Lung microvascular endothelial cell (primary cell): ENCODE results near the gene ADNP2. TPM values are rescaled to one million over a fixed set of nuclear protein-coding genes. Genes with fewer than 3 reads are reported as not detected.

Source experiments
- DNase-seq, 2 donors: peaks; one replicate each; pipeline versions ENCODE4 v3.0.0 to v3.0.0-alpha.2; 2010; ENCODE audit warnings: low read depth in 2 of 2
- total RNA-seq: library from RNA; depleted of rRNA; stranded (reverse); fragments of >200 nt; gene quantifications from 2 replicates; pipeline ENCODE4 v1.2.1, GENCODE V29; 2014

Gene ADNP2
- total RNA-seq, 1 donor from 2014 or later: 12.1 TPM

DNA sequence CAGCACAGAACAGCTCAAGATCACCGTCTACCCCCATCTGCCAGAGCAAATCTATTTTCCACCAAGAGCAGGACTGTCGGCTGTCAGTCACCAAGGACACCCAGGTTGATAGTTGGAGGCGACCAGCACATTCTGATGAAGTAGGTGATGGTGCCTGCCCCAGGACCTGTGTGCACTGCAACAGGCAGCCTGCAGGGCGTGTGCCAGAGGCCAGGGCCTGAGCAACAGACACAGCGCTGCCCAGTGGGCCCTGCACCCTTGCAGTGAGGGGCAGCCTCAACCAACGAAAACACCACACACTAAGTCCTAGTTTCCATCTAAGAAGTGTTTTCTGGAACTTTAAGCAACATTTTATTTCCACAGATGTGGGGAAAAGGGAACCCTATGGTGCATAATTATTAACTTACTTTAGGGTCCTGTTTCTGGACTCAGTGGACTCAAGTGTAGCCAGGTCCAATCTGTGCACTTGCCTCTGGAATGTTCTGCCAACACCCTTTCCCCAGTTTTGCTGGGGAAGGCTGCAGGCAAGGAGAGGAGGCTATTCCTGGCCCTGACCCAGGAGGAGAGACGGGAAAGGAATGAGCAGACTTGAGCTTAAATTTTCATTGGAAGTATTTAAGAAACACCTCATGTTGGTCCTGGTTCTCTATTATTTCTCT is 61.5 kb downstream of the ADNP2 start:
- DNase-seq: no peak

GRCh38 chr18:80171054-80171872 is 62.2 kb downstream of the ADNP2 start:
- peak; percentile 18 to 75 for DNase-seq

DNA sequence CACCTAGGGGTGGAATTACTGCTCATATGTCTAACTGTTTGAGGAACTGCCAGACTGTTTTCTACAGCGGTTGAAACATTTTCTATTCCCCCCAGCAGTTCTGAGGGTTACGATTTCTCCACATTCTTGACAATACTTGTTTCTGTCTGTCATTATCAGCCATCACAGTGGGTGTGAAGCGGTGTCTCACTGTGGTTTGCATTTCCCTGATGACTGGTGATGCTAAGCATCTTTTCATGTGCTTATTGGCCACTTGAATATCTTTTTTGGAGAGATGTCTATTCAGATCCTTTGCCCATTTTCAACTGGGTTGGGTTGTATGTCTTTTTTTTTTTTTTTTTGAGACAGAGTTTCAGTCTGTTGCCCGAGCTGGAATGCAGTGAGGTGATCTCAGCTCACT is 63.0 kb downstream of the ADNP2 start:
- DNase-seq: no peak

DNA sequence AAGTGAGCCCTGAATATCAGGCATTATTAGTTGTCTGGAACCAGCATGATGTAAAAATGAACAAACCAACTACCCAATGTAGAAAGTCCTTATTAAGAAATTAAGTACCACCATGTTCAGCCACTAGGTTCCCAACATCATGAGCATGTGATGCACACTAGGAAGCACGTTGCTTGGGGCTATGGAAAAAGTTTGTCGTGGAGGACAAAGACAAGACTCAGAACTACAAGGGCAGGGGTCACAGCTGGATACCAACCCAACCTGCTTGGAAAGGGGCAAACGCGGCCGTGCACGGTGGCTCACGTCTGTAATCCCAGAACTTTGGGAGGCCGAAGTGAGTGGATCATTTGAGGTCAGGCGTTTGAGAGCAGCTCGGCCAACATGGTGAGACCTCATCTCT is 64.0 kb downstream of the ADNP2 start:
- DNase-seq: no peak

DNA sequence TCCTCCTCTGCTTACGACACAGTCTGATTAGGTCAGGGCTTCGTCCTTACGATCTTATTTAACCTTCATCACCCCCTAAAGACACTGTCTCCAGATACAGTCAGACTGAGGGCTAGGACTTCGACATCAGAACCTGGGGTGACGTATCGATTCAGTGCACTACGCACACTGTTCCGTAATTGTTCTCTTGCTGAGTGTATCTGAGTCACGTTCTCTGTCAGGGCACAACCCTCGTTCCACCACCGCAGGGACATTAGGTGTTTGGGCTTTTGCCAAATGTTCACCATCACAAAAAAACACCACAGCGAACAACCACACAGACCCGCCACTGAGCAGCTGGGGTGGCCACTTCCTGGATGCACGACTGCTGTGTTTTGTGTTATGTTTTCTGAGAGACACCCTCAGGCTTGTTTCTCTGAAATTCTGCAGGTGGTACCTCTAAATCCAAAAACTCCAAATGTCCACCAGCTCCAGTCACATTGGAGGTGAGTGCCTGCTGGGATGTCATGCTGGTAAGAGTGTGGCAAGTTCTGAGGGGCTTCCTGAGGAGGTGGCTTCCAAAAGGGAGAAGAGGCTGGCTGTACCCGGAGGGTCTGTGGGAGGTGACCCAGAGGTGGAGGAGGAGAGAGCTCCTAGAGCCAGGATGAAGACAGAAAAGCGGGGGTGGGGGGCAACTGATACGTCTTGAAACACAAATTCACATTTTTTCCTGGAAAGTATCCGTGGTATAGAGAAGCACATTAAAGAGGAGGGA is 66.6 kb downstream of the ADNP2 start:
- DNase-seq: peak in 1 of 2 donors; percentile 41

GRCh38 chr18:80176334-80177073 is 67.4 kb downstream of the ADNP2 start:
- DNase-seq: peak in 1 of 2 donors; percentile 70

DNA sequence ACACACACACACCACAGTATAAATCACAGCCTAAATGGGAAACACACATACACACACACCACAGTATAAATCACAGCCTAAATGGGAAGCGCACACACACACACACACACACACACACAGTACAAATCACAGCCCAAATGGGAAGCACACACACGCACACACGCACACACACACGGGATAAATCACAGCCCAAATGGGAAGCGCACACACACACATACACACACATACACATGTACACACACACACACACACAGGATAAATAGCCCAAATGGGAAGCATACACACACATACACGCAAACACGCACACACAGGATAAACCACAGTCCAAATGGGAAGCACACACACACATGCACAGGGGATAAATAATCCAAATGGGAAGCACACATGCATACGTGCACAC is 68.1 kb downstream of the ADNP2 start:
- DNase-seq: no peak

DNA sequence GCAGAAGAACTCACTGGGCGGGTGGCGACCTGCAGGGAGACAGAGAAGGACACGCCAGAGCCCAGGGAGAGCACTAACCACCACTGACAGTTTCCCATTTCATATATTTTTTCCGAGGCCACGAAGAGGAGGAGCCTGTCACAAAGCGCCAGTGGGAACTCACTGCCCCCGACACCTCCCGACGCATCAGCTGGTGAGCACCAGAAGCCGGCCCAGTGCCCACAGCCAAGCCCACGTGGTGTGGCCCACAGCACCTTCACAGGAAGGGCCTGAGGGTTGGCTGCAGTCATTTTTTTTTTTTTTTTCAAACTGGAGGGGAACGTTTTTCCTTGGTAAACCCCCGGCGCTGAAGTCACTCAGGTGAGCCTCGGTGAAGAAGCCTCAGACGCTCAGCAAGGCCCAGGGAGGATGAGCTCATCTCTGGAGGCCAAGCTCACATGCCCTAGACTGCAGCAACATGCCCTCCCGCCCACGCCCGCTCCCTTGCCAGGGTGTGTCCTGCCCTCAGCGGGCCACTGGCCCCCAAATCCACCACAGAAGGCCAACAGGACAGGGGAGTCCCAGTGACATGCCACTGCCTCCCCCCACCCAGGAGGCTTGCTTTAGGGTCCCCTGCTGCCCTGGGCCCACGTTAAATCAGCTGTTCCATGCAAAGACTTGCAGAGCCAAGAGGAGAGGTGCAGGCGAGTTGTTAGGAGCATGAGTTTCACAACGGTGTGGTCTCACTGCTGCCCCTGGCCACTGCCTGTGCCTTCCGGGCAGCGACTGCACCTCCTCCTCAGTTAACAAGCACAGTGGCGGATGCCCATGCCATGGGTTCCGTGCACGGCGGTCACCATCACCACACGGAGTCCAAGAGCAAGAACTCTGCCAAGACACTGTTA is 70.1 kb downstream of the ADNP2 start:
- peak in 1 of 2 donors; percentile 61 for DNase-seq

DNA sequence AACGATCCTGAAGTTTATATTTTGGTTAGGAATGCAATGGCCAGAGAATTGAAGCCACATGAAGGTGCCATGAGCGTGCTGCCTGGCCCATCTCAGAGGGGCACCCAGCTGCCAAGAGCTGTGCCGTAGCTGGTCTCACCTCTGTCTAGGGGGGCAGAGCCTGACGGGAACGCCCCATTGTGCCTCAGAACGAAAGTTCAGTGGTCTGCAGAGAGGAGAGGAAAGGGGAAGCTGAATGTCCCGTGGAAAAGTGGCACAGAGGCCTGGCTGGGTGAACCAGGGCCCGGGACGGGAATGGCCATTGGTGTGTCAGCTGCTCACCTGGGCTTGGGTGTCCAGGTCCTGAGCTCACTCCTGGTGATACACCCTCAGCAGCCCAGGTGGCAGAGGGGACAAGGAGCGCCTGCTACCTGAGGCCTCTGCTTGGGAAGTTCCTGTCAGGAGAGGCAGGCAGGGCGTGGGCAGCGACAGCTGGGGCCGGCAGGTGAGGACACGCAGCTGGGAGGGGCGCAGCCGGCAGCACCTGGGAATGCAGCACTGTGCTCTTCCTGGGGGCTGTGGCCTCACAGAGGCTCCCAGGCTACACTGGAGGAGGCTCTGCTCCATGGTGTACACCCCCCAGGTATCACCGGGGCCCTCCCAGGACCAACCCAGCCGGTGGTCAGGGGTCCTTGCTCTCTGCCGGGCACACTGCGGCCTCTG is 70.9 kb downstream of the ADNP2 start:
- no peak for DNase-seq

DNA sequence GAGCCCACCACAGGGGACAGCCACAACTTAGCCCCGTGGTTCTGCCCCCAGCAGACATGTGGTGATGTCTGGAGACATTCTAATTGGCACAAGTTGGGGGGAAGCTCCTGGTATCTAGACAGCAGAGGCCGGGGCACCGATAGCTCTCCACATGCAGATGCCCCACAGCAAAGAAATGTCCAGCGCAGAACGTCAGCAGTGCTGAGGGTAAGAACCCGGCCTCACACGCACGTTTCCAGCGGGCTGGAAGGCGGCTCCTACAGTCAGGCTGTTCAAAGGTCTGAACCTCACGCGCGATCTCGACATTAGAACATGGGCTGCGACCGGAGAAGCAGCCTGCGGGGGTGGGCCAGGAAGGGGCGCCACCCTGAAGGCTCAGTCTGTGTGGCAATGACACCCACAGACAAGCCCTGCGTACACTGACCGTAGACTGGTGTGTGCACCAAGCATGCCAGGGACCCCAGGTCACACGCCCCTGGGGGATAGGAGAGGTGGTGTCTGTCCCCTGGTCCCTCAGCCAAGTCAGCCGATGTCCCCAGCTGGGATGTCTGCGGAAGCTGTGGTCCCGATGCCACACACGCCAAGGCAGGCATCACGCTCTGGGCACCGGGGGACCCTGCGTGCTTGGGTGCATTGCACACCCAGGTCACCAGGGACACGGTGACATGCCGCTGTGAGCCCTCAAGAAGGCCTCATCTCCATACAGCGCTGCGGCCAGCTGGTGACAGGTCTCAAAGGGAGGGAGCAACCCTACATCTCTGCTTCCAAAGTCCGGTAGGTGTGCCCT is 71.9 kb downstream of the ADNP2 start:
- DNase-seq: no peak

DNA sequence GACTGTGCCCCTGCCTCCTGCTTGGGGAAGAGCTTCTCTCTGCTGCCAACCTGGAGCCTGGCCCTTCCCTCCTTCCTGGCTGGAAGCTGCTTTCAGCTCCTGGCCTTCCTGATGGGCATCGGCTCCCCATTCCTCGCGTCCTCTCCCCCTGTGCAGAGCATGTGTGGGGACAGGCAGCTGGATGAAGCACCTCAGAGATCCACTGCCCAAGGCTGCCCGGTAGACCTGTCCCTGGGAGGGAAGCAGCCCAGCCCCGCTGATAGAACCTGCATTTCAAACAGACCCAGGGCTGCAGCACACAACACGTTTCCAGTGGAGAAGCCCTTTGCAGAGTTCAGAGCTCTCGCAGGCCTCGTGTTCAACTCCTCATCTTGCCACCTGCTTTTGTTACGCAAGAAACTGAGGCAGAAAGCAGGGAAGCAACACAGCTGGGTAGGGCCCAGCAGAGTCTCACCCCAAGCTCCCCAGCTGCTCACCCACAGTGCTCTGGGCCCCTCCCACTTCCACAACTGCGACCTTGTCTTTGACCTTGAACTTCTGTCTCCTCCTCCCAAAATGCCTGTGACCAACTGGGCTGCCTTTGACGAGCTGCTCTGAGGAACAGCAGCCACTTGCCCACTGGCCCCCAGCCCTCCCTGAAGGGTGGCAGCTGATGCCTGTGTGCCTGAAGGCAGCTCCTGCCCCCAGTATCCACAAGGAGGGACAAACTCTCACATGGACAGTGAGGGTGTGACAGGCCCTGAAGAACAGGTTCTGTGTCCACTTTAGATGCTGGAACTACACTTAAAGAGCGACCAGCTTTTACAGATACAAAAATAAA is 72.8 kb downstream of the ADNP2 start:
- no peak for DNase-seq

- no peak for DNase-seq
These were observed 73.8 kb downstream of the ADNP2 start for GRCh38 chr18:80182855-80183254.

GRCh38 chr18:80183273-80184050 is 74.4 kb downstream of the ADNP2 start:
- DNase-seq: peak in 1 of 2 donors; percentile 80

DNA sequence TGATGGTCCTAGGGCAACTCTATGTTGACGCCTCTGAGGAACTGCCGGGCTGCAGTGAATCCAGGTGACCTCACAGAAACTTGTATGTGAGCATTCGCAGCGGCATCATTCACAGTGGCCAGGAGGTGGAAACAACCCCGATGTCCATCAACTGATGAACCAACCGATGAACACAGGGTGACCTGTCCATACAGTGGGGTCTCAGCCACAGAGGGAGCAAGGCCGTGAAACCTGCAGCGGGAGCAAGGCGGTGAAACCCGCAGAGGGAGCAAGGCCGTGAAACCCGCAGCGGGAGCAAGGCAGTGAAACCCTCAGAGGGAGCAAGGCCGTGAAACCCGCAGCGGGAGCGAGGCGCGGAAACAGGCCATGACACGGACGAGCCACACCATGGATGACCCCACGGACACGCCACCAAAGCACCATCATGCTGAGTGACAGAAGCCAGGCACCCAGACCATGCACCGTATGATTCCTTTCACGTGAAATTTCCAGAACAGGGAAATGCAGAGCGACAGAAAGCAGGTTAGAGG is 75.2 kb downstream of the ADNP2 start:
- no peak for DNase-seq

- no peak for DNase-seq
These were observed 76.5 kb downstream of the ADNP2 start for GRCh38 chr18:80185545-80185944.

DNA sequence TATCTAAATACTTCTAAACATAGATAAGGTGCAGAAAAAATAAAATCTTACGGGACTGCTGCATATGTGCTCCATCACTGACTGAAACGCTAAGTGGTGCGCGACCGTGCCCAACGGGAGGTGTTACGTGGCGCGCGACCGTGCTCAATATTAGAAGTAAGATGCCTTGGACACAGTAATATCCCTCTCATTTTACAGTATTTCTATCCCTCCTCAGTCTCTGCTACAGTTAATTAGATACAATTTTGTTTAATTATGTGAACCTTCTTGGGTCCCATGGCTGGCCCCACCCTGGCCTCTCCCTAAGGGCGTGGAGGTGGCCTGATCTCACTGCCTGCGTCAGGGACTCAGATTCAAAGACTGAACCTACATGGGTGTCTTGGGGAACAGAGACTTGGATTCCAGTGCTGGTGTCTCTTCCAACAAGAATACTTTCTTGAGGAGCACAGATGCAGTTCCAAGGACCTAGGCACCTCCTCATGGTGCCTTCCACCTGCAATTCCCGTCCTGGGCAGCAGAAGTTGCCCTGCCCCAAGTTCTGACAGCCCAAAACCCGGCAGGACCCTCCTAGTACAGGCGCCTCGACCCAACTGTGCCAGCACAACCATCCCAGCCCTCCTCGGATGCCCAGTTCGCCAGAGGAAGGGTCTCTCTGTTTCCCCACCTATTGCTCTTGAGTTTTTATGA is 79.0 kb downstream of the ADNP2 start:
- no peak for DNase-seq
